ENCODE results near the gene CST9L. TPM values are rescaled to one million over a fixed set of nuclear protein-coding genes. Genes with fewer than 3 reads are reported as not detected.

The CST9L gene
- total and polyA plus RNA-seq, 9 donors: not detected

DNA sequence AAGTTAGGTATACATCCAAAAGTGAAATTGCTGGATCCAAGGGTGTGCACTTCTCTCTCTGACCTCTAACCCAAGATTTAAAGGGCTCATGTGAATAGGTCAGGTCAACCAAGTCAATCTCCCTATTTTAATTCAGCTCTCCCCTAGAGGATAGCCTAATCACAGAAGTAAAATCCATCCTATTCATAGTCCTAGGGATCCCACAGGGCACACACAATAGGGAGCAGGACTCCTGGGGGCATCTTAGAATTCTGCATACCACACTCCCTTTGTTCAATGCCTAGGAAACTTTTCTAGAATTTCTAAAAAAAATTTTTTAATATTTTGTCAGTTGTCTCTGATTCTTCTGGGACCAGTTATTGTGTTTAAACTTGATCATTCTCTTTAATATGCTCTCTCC, 35.1 kb downstream of the CST9L start:
- Histone ChIP-seq H3K9me3 (replicated peaks; ENCODE audit: control insufficient read depth, low read depth, low read length) (no peaks in the 10 kb centered on the region), H3K4me3 (ENCODE audit: low read length) (no peak overlapping the region), H3K27me3 (ENCODE audit: control insufficient read depth, insufficient read depth, low read length) (no peaks in the 10 kb centered on the region), H3K4me1 (ENCODE audit: control insufficient read depth, insufficient read depth, low read length) (peaks cover 5% of the 10 kb centered on the region), H3K36me3 (ENCODE audit: control insufficient read depth, insufficient read depth, low read length) (no peaks in the 10 kb centered on the region), H3K27ac (ENCODE audit: low read length) (no peak overlapping the region)
- DNase-seq: no peak

DNA sequence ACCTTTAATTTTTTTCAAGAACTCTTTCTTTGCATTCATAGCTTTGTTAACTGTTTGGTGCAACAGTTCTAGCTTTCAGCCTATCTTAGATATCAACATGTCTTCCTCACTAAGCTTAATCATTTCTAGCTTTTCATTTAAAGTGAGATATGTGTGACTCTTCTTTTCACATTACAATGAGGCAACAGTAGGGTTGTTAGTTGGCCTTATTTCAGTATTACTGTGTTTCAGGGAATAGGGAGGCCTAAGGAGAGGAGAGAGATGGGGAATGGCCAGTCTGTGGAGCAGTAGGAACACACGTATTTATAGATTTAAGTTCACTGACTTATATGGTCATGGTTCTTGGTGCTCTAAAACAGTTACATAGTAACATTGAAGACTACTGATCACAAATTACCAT, 35.8 kb downstream of the CST9L start:
- Histone ChIP-seq H3K27ac (ENCODE audit: low read length) (no peak overlapping the region), H3K27me3 (ENCODE audit: control insufficient read depth, insufficient read depth, low read length) (no peaks in the 10 kb centered on the region), H3K4me1 (ENCODE audit: control insufficient read depth, insufficient read depth, low read length) (peaks cover 5% of the 10 kb centered on the region), H3K4me3 (ENCODE audit: low read length) (no peak overlapping the region), H3K9me3 (replicated peaks; ENCODE audit: control insufficient read depth, low read depth, low read length) (no peaks in the 10 kb centered on the region), H3K36me3 (ENCODE audit: control insufficient read depth, insufficient read depth, low read length) (no peaks in the 10 kb centered on the region)
- DNase-seq: no peak
- WGBS (ENCODE audit: insufficient coverage): no CpG with 5 or more reads among the region's 1 CpG

DNA sequence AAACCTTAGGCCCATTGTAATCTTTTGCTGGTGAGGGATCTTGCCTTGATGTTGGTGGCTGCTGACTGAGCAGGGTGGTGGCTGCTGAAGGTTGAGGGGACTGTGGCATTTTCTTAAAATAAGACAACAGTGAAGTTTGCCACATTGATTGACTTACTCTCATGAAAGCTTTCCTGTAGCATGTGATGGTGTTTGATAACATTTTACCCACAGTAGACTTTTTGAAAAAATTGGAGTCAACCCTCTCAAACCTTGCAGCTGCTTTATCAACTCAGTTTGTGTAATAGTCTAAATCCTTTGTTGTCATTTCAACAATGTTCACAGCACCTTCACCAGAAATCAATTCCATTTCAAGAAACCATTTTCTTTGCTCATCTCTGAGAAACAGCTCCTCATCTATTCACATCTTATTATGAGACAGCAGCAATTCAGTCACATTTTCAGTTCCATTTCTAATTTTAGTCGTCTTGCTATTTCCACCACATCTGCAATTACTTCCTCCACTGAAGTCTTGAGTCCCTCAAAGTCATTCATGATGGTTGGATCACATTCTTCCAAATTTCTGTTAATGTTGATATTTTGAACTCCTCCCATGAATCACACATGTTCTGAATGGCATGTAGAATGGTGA, 37.2 kb downstream of the CST9L start:
- no peak overlapping the region for H3K27ac ChIP-seq (ENCODE audit: low read length)
- WGBS (ENCODE audit: insufficient coverage): no CpG with 5 or more reads among the region's 1 CpG
- DNase-seq: peak; percentile 15

DNA sequence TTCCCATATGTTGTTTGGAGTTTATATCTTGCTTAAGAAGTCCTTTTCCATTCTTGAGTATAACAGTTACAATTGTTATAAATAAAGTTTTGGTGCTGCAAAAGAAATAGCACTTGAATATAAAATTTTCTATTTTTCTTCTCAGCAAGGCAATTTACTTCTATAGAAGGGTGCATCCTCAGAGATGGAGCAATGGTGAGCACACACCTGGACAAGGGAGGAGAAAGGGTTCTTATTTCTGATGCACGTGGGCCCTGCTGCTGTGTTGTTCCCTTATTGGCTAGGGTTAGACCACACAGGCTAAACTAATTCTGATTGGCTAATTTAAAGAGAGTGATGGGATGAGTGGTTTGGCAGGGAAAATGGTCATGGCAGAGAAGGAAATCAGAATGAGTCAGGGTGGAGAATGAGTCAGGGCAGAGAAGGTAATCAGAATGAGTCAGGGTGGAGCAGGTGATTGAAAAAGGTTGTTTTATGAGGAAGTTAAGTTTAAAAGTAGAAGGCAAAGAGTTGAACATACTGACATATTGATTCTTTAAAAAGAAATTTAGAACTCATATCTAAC, 39.3 kb downstream of the CST9L start:
- no peak overlapping the region for H3K4me3 ChIP-seq (ENCODE audit: low read length)
- 60% methylated on average over 1 of the region's 1 CpG for WGBS (ENCODE audit: insufficient coverage)
- no peak for DNase-seq
- H3K27me3 ChIP-seq (ENCODE audit: control insufficient read depth, insufficient read depth, low read length): no peaks in the 10 kb centered on the region
- H3K9me3 ChIP-seq (replicated peaks; ENCODE audit: control insufficient read depth, low read depth, low read length): no peaks in the 10 kb centered on the region
- H3K27ac ChIP-seq (ENCODE audit: low read length): no peak overlapping the region
- H3K36me3 ChIP-seq (ENCODE audit: control insufficient read depth, insufficient read depth, low read length): no peaks in the 10 kb centered on the region
- no peaks in the 10 kb centered on the region for H3K4me1 ChIP-seq (ENCODE audit: control insufficient read depth, insufficient read depth, low read length)

More for the DNA sequence above, 37.2 kb downstream of the CST9L start:
- Histone ChIP-seq H3K4me3 (ENCODE audit: low read length) (no peak overlapping the region), H3K27me3 (ENCODE audit: control insufficient read depth, insufficient read depth, low read length) (no peaks in the 10 kb centered on the region), H3K36me3 (ENCODE audit: control insufficient read depth, insufficient read depth, low read length) (no peaks in the 10 kb centered on the region), H3K4me1 (ENCODE audit: control insufficient read depth, insufficient read depth, low read length) (no peaks in the 10 kb centered on the region), H3K9me3 (replicated peaks; ENCODE audit: control insufficient read depth, low read depth, low read length) (no peaks in the 10 kb centered on the region)

DNA sequence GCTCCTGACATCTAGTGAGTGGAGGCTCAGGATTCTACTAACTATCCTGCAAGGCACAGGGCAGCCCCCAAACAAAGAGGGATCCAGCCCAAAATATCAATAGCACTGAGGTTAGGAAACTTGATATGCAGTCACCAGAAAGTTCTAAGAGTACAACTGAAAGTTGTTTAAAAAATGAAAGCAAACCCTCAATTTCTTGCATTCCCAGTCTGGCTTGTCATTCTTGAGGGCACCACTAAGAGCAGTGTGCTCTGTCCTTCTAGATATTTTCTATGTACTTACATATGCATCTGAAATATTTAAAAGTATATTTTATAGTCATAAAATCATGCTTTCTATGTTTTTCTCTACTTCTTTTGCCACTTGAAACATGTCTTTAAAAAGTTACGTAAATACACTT, 41.4 kb downstream of the CST9L start:
- WGBS (ENCODE audit: insufficient coverage): no CpG with 5 or more reads among the region's 1 CpG
- no peak for DNase-seq

DNA sequence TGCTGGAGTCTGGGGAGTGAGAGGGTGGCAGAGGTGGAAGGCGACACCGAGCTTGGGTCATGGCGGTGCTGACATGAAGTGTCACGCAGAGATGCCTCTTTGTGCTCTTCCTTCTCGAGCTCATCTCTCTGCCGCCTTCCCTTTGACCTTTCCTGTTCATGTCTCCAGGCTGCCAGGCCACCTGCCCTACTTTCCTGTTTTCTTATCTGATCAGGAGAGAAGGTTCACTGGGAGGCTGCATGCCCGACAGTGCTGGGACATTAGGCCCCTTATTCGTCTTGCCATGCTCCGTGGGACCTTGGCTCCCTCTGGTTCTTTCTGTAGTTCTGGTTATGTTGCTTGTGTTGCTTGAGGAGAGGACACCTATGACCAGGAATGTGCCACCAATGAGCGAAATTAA, 44.1 kb downstream of the CST9L start:
- H3K9me3 ChIP-seq (replicated peaks; ENCODE audit: control insufficient read depth, low read depth, low read length): no peaks in the 10 kb centered on the region
- H3K27ac ChIP-seq (ENCODE audit: low read length): no peak overlapping the region
- H3K4me3 ChIP-seq (ENCODE audit: low read length): no peak overlapping the region
- no peak for DNase-seq
- no peaks in the 10 kb centered on the region for H3K4me1 ChIP-seq (ENCODE audit: control insufficient read depth, insufficient read depth, low read length)
- no peaks in the 10 kb centered on the region for H3K27me3 ChIP-seq (ENCODE audit: control insufficient read depth, insufficient read depth, low read length)
- 89% methylated on average over 4 of the region's 10 CpGs for WGBS (ENCODE audit: insufficient coverage)
- no peaks in the 10 kb centered on the region for H3K36me3 ChIP-seq (ENCODE audit: control insufficient read depth, insufficient read depth, low read length)

More for the DNA sequence above, 41.4 kb downstream of the CST9L start:
- Histone ChIP-seq H3K27ac (ENCODE audit: low read length) (no peak overlapping the region), H3K9me3 (replicated peaks; ENCODE audit: control insufficient read depth, low read depth, low read length) (no peaks in the 10 kb centered on the region), H3K36me3 (ENCODE audit: control insufficient read depth, insufficient read depth, low read length) (no peaks in the 10 kb centered on the region), H3K4me3 (ENCODE audit: low read length) (no peak overlapping the region), H3K4me1 (ENCODE audit: control insufficient read depth, insufficient read depth, low read length) (no peaks in the 10 kb centered on the region), H3K27me3 (ENCODE audit: control insufficient read depth, insufficient read depth, low read length) (no peaks in the 10 kb centered on the region)

DNA sequence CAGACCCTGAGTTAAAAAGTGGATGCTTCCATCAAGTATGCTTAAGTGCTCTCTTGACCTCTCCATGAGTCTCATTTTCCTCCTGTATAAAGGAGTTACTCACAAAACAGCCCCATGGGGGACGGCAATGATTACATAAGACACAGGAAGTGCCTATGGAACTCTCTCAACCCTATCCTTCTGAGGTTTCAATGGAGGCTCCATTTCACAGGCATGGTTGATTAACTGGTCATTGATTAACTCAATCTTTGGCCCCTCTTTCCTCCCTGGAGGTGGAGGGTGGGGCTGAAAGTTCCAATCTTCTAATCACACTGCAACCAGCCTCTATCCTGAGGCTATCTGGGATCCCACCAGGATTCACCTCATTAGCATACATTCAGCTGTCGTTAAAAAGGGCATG, 48.1 kb downstream of the CST9L start:
- no peak overlapping the region for H3K27ac ChIP-seq (ENCODE audit: low read length)
- H3K27me3 ChIP-seq (ENCODE audit: control insufficient read depth, insufficient read depth, low read length): no peaks in the 10 kb centered on the region
- no peaks in the 10 kb centered on the region for H3K4me1 ChIP-seq (ENCODE audit: control insufficient read depth, insufficient read depth, low read length)
- no peaks in the 10 kb centered on the region for H3K9me3 ChIP-seq (replicated peaks; ENCODE audit: control insufficient read depth, low read depth, low read length)
- H3K4me3 ChIP-seq (ENCODE audit: low read length): no peak overlapping the region
- H3K36me3 ChIP-seq (ENCODE audit: control insufficient read depth, insufficient read depth, low read length): no peaks in the 10 kb centered on the region
- 67% methylated on average over 1 of the region's 2 CpGs for WGBS (ENCODE audit: insufficient coverage)
- DNase-seq: no peak

DNA sequence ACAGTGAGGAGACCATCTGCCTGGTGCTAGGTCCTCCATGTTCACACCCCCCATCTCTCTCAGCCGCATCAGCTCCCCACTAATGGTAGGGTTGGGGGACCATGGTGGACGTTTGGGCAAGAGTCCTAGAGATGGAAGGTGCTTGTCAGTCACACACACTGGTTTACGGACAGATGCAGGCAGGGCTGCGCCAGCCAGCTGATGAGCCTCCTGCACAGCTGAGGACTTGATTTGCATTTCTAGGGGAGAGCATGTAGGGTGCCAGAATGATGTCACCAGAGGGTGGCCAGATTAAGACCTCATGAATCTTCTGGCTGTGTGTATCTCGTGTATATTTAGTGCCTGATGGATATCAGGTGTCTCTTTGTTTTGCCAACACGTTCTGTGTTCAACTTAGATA, 48.7 kb downstream of the CST9L start:
- Histone ChIP-seq H3K4me1 (ENCODE audit: control insufficient read depth, insufficient read depth, low read length) (no peaks in the 10 kb centered on the region), H3K27me3 (ENCODE audit: control insufficient read depth, insufficient read depth, low read length) (no peaks in the 10 kb centered on the region), H3K36me3 (ENCODE audit: control insufficient read depth, insufficient read depth, low read length) (no peaks in the 10 kb centered on the region), H3K27ac (ENCODE audit: low read length) (no peak overlapping the region), H3K4me3 (ENCODE audit: low read length) (no peak overlapping the region), H3K9me3 (replicated peaks; ENCODE audit: control insufficient read depth, low read depth, low read length) (no peaks in the 10 kb centered on the region)
- no peak for DNase-seq
- WGBS (ENCODE audit: insufficient coverage): 92% methylated on average over 2 of the region's 6 CpGs

DNA sequence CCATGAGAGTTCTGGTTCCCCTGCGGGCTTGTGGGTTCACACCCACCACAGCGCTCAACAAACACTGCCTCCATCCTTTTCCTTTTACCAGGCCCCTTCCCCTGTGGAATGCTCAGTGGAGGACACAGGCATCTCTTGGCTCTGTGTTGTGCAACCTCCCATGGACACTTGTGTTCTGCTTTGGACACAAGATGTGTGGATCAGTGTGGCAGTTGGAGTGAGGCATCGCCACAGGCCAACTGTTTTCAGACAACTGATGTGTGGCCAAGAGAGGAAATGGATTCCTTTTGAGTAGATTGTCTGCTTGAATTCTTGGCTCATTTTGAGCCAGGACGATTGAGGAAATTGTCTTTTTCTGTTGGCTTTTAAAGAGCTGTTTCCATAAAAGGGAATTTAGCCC, 50.6 kb downstream of the CST9L start:
- WGBS (ENCODE audit: insufficient coverage): 62% methylated on average over 2 of the region's 4 CpGs
- DNase-seq: peak; percentile 25
- no peak overlapping the region for H3K27ac ChIP-seq (ENCODE audit: low read length)

DNA sequence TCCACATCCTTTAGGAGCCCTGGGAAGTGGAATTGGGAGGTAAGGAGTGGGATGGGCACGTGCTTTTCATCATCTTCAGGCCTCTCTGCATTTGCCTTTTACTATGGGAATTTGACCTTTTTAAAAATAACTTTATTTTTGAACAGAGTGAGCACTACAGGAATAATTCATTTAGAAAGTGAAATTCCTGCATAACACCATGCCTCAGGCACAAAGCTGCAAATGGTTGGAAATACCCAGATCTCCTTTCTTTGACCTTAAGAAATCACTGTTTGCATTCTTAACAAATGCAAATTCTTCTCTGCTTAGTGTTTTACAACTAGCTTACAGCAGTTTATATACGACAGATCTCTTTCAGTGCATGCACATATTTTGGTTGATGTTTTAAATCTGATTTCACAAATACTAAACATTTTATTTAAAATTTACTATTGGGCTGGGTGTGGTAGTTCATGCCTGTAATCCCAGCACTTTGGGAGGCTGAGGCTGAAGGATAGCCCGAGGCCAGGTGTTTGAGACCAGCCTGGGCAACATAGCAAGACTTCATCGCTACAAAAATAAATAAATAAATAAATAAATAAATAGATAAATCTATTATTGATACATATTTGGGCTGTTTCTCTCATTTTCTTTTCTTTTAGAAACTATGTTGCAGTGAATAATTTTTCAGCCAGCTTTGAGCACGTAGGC, 52.9 kb downstream of the CST9L start:
- DNase-seq: no peak
- Histone ChIP-seq H3K9me3 (replicated peaks; ENCODE audit: control insufficient read depth, low read depth, low read length) (no peaks in the 10 kb centered on the region), H3K36me3 (ENCODE audit: control insufficient read depth, insufficient read depth, low read length) (no peaks in the 10 kb centered on the region), H3K27me3 (ENCODE audit: control insufficient read depth, insufficient read depth, low read length) (no peaks in the 10 kb centered on the region), H3K27ac (ENCODE audit: low read length) (no peak overlapping the region), H3K4me1 (ENCODE audit: control insufficient read depth, insufficient read depth, low read length) (no peaks in the 10 kb centered on the region), H3K4me3 (ENCODE audit: low read length) (no peak overlapping the region)
- WGBS (ENCODE audit: insufficient coverage): no CpG with 5 or more reads among the region's 5 CpGs

More for the DNA sequence above, 50.6 kb downstream of the CST9L start:
- no peaks in the 10 kb centered on the region for H3K4me1 ChIP-seq (ENCODE audit: control insufficient read depth, insufficient read depth, low read length)
- H3K9me3 ChIP-seq (replicated peaks; ENCODE audit: control insufficient read depth, low read depth, low read length): no peaks in the 10 kb centered on the region
- H3K27me3 ChIP-seq (ENCODE audit: control insufficient read depth, insufficient read depth, low read length): no peaks in the 10 kb centered on the region
- H3K4me3 ChIP-seq (ENCODE audit: low read length): no peak overlapping the region
- H3K36me3 ChIP-seq (ENCODE audit: control insufficient read depth, insufficient read depth, low read length): no peaks in the 10 kb centered on the region

Data from muscle of leg (tissue), 11 donors.